OCI-LY7 (cell line): ENCODE results near the gene BICD2.

Experiments
- EZH2phosphoT487 ChIP-seq: fragments of 200-600 bp; sonication (generic); IDR thresholded peaks from 2 replicates; pipeline ENCODE4 v1.6.1; 2018; ENCODE audit warnings: low read depth, borderline replicate concordance, mild to moderate bottlenecking, mixed run types, antibody characterized with exemption, low read length, moderate library complexity, mixed read lengths
- TF ChIP-seq, protein P1 (sequence below): fragments of 200-600 bp; sonication (generic); conservative IDR thresholded peaks from 2 replicates; pipeline ENCODE4 v1.5.1; 2014; ENCODE audit warnings: mild to moderate bottlenecking, antibody characterized with exemption, low read length, moderate library complexity, mixed read lengths

GRCh38 chr9:92726348-92726747 lies 38.3 kb downstream of the BICD2 start:
- TF ChIP-seq, protein P1, sequence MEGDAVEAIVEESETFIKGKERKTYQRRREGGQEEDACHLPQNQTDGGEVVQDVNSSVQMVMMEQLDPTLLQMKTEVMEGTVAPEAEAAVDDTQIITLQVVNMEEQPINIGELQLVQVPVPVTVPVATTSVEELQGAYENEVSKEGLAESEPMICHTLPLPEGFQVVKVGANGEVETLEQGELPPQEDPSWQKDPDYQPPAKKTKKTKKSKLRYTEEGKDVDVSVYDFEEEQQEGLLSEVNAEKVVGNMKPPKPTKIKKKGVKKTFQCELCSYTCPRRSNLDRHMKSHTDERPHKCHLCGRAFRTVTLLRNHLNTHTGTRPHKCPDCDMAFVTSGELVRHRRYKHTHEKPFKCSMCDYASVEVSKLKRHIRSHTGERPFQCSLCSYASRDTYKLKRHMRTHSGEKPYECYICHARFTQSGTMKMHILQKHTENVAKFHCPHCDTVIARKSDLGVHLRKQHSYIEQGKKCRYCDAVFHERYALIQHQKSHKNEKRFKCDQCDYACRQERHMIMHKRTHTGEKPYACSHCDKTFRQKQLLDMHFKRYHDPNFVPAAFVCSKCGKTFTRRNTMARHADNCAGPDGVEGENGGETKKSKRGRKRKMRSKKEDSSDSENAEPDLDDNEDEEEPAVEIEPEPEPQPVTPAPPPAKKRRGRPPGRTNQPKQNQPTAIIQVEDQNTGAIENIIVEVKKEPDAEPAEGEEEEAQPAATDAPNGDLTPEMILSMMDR: no peak
- no peak for TF ChIP-seq EZH2phosphoT487
